PC-9 (cell line): ENCODE measurements around the gene STARD8. TPM values are rescaled to one million over a fixed set of nuclear protein-coding genes. Genes with fewer than 3 reads are reported as not detected.

ENCODE experiments used
- BruUV-seq: library from RNA; stranded (reverse); fragments of 400-500 nt; replicated peaks from 2 replicates; lab custom pipeline; 2021; lab: Mats Ljungman, UMichigan
- CTCF ChIA-PET: fragments of 300-600 bp; sonication (Branson Sonifier 250); formaldehyde crosslinking; loops from one replicate; lab custom pipeline; 2022; ENCODE audit warnings: antibody characterized with exemption; lab: Charles Lee
- POLR2A ChIA-PET: fragments of 300-600 bp; sonication (Branson Sonifier 250); formaldehyde crosslinking; loops from one replicate; lab custom pipeline; 2022; ENCODE audit warnings: antibody characterized with exemption; ENCODE audit not compliant: unreplicated experiment; lab: Charles Lee
- DNase-seq, 2 experiments: peaks; one replicate each; pipeline versions ENCODE4 v3.0.0 to v3.0.0-alpha.2; 2015 to 2022; ENCODE audit warnings: mixed read lengths in 1 of 2
- H2AFZ ChIP-seq: fragments of 200-600 bp; sonication (generic); 2 replicates; pipeline ENCODE4 v1.8.1; 2017; ENCODE audit warnings: antibody characterized with exemption
- H3F3A ChIP-seq: fragments of 200-600 bp; sonication (generic); 2 replicates; pipeline ENCODE4 v1.8.1; 2017; ENCODE audit warnings: antibody characterized with exemption, mild to moderate bottlenecking, low read depth; ENCODE audit not compliant: insufficient read depth
- H3K27ac ChIP-seq: fragments of 200-600 bp; sonication (generic); 2 replicates; pipeline ENCODE4 v1.6.1; 2016; ENCODE audit warnings: mixed run types
- H3K27me3 ChIP-seq: fragments of 200-600 bp; sonication (generic); 2 replicates; pipeline ENCODE4 v1.6.1; 2016; ENCODE audit warnings: low read depth, mixed run types; ENCODE audit not compliant: insufficient read depth
- H3K36me3 ChIP-seq: fragments of 200-600 bp; sonication (generic); 2 replicates; pipeline ENCODE4 v1.6.1; 2016; ENCODE audit warnings: low read depth, mixed run types
- H3K4me1 ChIP-seq: fragments of 200-600 bp; sonication (generic); replicated peaks from 2 replicates; pipeline ENCODE4 v1.6.1; 2016; ENCODE audit warnings: mixed run types; ENCODE audit not compliant: insufficient read depth
- H3K4me2 ChIP-seq: fragments of 200-600 bp; sonication (generic); 2 replicates; pipeline ENCODE4 v1.6.1; 2017; ENCODE audit warnings: mixed run types
- H3K4me3 ChIP-seq: fragments of 200-600 bp; sonication (generic); 2 replicates; pipeline ENCODE4 v1.6.1; 2016; ENCODE audit warnings: mixed run types
- H3K79me2 ChIP-seq: fragments of 200-600 bp; sonication (generic); 2 replicates; pipeline ENCODE4 v1.6.1; 2017; ENCODE audit warnings: low read depth, mixed run types
- H3K9me2 ChIP-seq: fragments of 200-600 bp; sonication (generic); 2 replicates; pipeline ENCODE4 v1.8.1; 2017; ENCODE audit warnings: mild to moderate bottlenecking; ENCODE audit not compliant: insufficient read depth
- H3K9me3 ChIP-seq: fragments of 200-600 bp; sonication (generic); 2 replicates; pipeline ENCODE4 v1.8.1; 2016; ENCODE audit warnings: low read depth; ENCODE audit not compliant: insufficient read depth
- H4K20me1 ChIP-seq: fragments of 200-600 bp; sonication (generic); 2 replicates; pipeline ENCODE4 v1.8.1; 2017; ENCODE audit not compliant: insufficient read depth
- EZH2 ChIP-seq: fragments of 200-600 bp; sonication (generic); IDR thresholded peaks from 2 replicates; pipeline ENCODE4 v1.8.0; 2017; ENCODE audit warnings: antibody characterized with exemption, low read depth
- intact Hi-C: fragments of 100-400 bp; cut with micrococcal nuclease; formaldehyde crosslinking; loops from one replicate; pipeline ENCODE4 v1.10.0; 2022; ENCODE audit not compliant: unreplicated experiment
- total RNA-seq: library from RNA; stranded (reverse); gene quantifications from 2 replicates; pipeline ENCODE4 v1.2.3, GENCODE V29; 2021
- TF ChIP-seq, protein P1 (sequence below): fragments of 200-600 bp; sonication (generic); conservative IDR thresholded peaks from 2 replicates; pipeline ENCODE4 v1.6.1; 2017; ENCODE audit warnings: mixed run types, antibody characterized with exemption, mild to moderate bottlenecking, moderate library complexity

Gene STARD8
- total RNA-seq, 1 experiment from 2014 or later = 2.2 TPM

- TF ChIP-seq EZH2 = no peak
- TF ChIP-seq, protein P1, sequence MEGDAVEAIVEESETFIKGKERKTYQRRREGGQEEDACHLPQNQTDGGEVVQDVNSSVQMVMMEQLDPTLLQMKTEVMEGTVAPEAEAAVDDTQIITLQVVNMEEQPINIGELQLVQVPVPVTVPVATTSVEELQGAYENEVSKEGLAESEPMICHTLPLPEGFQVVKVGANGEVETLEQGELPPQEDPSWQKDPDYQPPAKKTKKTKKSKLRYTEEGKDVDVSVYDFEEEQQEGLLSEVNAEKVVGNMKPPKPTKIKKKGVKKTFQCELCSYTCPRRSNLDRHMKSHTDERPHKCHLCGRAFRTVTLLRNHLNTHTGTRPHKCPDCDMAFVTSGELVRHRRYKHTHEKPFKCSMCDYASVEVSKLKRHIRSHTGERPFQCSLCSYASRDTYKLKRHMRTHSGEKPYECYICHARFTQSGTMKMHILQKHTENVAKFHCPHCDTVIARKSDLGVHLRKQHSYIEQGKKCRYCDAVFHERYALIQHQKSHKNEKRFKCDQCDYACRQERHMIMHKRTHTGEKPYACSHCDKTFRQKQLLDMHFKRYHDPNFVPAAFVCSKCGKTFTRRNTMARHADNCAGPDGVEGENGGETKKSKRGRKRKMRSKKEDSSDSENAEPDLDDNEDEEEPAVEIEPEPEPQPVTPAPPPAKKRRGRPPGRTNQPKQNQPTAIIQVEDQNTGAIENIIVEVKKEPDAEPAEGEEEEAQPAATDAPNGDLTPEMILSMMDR = no peak
- intact Hi-C loops = no loop called here
- H3K4me3 ChIP-seq = no peak overlapping the region
- no peak overlapping the region for H3K4me2 ChIP-seq
- no TSS peak for BruUV-seq
- no peaks in the 10 kb centered on the region for H3K79me2 ChIP-seq
- DNase-seq = no peak
- no peak overlapping the region for H2AFZ ChIP-seq
- H3F3A ChIP-seq = no peaks in the 10 kb centered on the region
- POLR2A ChIA-PET = no interaction called here
- no peaks in the 10 kb centered on the region for H3K9me2 ChIP-seq
- no peaks in the 10 kb centered on the region for H4K20me1 ChIP-seq
- no peaks in the 10 kb centered on the region for H3K4me1 ChIP-seq
- H3K27me3 ChIP-seq = no peaks in the 10 kb centered on the region
- H3K36me3 ChIP-seq = no peaks in the 10 kb centered on the region
- CTCF ChIA-PET = no interaction called here
- no peak overlapping the region for H3K27ac ChIP-seq
- no peaks in the 10 kb centered on the region for H3K9me3 ChIP-seq
Measured at GRCh38 chrX:68721991-68722860, 74.8 kb downstream of the STARD8 start.

DNA sequence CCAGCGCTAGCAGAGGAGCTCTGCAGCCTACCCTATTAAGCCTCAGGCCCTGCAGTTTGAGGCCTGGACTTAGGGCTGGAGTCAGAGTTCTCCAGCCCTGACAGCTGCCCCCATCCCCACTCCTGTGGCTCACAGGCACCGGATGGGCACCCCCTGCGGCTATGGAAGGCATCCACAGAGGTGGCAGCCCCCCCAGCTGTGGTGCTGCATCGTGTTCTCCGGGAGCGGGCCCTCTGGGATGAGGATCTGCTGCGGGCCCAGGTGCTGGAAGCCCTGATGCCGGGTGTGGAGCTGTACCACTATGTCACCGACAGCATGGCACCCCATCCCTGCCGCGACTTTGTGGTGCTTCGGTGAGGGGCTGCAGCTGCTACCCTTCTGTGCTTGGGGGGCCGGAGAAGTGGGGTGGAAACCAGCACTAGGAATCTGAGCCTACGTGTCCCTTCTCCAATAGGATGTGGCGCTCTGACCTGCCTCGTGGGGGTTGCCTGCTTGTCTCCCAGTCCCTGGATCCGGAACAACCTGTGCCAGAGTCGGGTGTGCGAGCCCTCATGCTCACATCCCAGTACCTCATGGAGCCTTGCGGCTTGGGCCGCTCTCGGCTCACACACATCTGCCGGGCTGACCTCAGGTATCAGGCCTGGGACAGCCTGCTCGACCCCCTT is 76.2 kb downstream of the STARD8 start:
- Histone ChIP-seq H2AFZ (no peak overlapping the region), H4K20me1 (no peaks in the 10 kb centered on the region), H3K79me2 (no peaks in the 10 kb centered on the region), H3K27me3 (no peaks in the 10 kb centered on the region), H3F3A (no peaks in the 10 kb centered on the region), H3K9me3 (no peaks in the 10 kb centered on the region), H3K4me1 (no peaks in the 10 kb centered on the region), H3K27ac (no peak overlapping the region), H3K4me2 (no peak overlapping the region), H3K4me3 (no peak overlapping the region), H3K36me3 (no peaks in the 10 kb centered on the region), H3K9me2 (no peaks in the 10 kb centered on the region)
- no TSS peak for BruUV-seq
- TF ChIP-seq EZH2 = no peak
- TF ChIP-seq, protein P1 = no peak
- intact Hi-C loops = no loop called here
- POLR2A ChIA-PET = no interaction called here
- DNase-seq = no peak
- CTCF ChIA-PET = no interaction called here

- H3K9me3 ChIP-seq = no peaks in the 10 kb centered on the region
- H2AFZ ChIP-seq = no peak overlapping the region
- no peak for DNase-seq
- intact Hi-C loops = no loop called here
- BruUV-seq = no TSS peak
- H3K27ac ChIP-seq = no peak overlapping the region
- H3K4me2 ChIP-seq = no peak overlapping the region
- ChIA-PET POLR2A (no interaction called here), CTCF (no interaction called here)
- H3K79me2 ChIP-seq = no peaks in the 10 kb centered on the region
- H3K27me3 ChIP-seq = no peaks in the 10 kb centered on the region
- H3K4me3 ChIP-seq = no peak overlapping the region
- no peaks in the 10 kb centered on the region for H3K9me2 ChIP-seq
- TF ChIP-seq, protein P1 = no peak
- no peak for TF ChIP-seq EZH2
- no peaks in the 10 kb centered on the region for H4K20me1 ChIP-seq
- no peaks in the 10 kb centered on the region for H3F3A ChIP-seq
- no peaks in the 10 kb centered on the region for H3K4me1 ChIP-seq
- no peaks in the 10 kb centered on the region for H3K36me3 ChIP-seq
Measured at GRCh38 chrX:68724531-68725020, 77.1 kb downstream of the STARD8 start.
